Measurements from ENCODE around the gene GEMIN5. TPM values are rescaled to one million over a fixed set of nuclear protein-coding genes. Genes with fewer than 3 reads are reported as not detected.
"Not testable (repeated sequence)": the region's sequence is repeated elsewhere in the genome, so short reads cannot be mapped to it uniquely, and the experiment has no call there.

Gene GEMIN5
- 14.2 TPM for total RNA-seq
- long read RNA-seq, full-length matches to known transcripts: 4 of 12 reads
- long read RNA-seq, partial matches to known transcripts: 8 of 12 reads
- long read RNA-seq, other reads (novel, unspliced or antisense): 0 of 12 reads

- intact Hi-C loops (cut with DNase I): loop anchor here (10.0 kb wide), 1 partner anchor 283 kb away; no protein-coding TSS in a partner anchor
Measured at GRCh38 chr5:154937718-154938466, at the start of gene GEMIN5. Gene GEMIN5, minus strand, starts transcription at chr5:154938211. Its CDS starts 78 bp downstream, at chr5:154938133.

GRCh38 chr5:154986151-154986550 lies 48.1 kb upstream of the GEMIN5 start:
- intact Hi-C loops (cut with DNase I): no loop called here

More at GRCh38 chr5:154937718-154938466, at the start of gene GEMIN5:
- DNase-seq (ENCODE audit: low spot score): peak; percentile 95

GRCh38 chr5:154984946-154985516 lies 47.0 kb upstream of the GEMIN5 start:
- intact Hi-C loops (cut with DNase I): no loop called here
- no peak for DNase-seq (ENCODE audit: low spot score)

More at GRCh38 chr5:154986151-154986550, 48.1 kb upstream of the GEMIN5 start:
- DNase-seq (ENCODE audit: low spot score): no peak

GRCh38 chr5:154978294-154978693 lies 40.3 kb upstream of the GEMIN5 start:
- DNase-seq (ENCODE audit: low spot score); intact Hi-C loops (cut with DNase I): not testable (repeated sequence)

GRCh38 chr5:154977409-154977808 lies 39.4 kb upstream of the GEMIN5 start:
- intact Hi-C loops (cut with DNase I): no loop called here
- DNase-seq (ENCODE audit: low spot score): no peak

- intact Hi-C loops (cut with DNase I); DNase-seq (ENCODE audit: low spot score): not testable (repeated sequence)
Measured at GRCh38 chr5:154976082-154976481, 38.1 kb upstream of the GEMIN5 start.

GRCh38 chr5:154972476-154973080 lies 34.6 kb upstream of the GEMIN5 start:
- intact Hi-C loops (cut with DNase I): loop anchor here (5.0 kb wide), 2 partner anchors 165 to 755 kb away; no protein-coding TSS in a partner anchor
- DNase-seq (ENCODE audit: low spot score): no peak

GRCh38 chr5:154971501-154971900 lies 33.5 kb upstream of the GEMIN5 start:
- intact Hi-C loops (cut with DNase I): loop anchor here (5.0 kb wide), 2 partner anchors 166 to 756 kb away; no protein-coding TSS in a partner anchor
- DNase-seq (ENCODE audit: low spot score): no peak

- intact Hi-C loops (cut with DNase I): loop anchor here (5.0 kb wide), 2 partner anchors 167 to 757 kb away; no protein-coding TSS in a partner anchor
- no peak for DNase-seq (ENCODE audit: low spot score)
Measured at GRCh38 chr5:154970759-154971158, 32.7 kb upstream of the GEMIN5 start.

GRCh38 chr5:154968953-154969352 lies 30.9 kb upstream of the GEMIN5 start:
- DNase-seq (ENCODE audit: low spot score): no peak
- intact Hi-C loops (cut with DNase I): no loop called here

- intact Hi-C loops (cut with DNase I): no loop called here
- no peak for DNase-seq (ENCODE audit: low spot score)
Measured at GRCh38 chr5:154967421-154968024, 29.5 kb upstream of the GEMIN5 start.

GRCh38 chr5:154966874-154967273 lies 28.9 kb upstream of the GEMIN5 start:
- intact Hi-C loops (cut with DNase I): no loop called here

GRCh38 chr5:154966081-154966841 lies 28.2 kb upstream of the GEMIN5 start:
- intact Hi-C loops (cut with DNase I): no loop called here
- DNase-seq (ENCODE audit: low spot score): no peak

More at GRCh38 chr5:154966874-154967273, 28.9 kb upstream of the GEMIN5 start:
- no peak for DNase-seq (ENCODE audit: low spot score)

GRCh38 chr5:154962494-154962893 lies 24.5 kb upstream of the GEMIN5 start:
- intact Hi-C loops (cut with DNase I): no loop called here
- DNase-seq (ENCODE audit: low spot score): no peak

- intact Hi-C loops (cut with DNase I): no loop called here
- DNase-seq (ENCODE audit: low spot score): no peak
Measured at GRCh38 chr5:154956712-154957111, 18.7 kb upstream of the GEMIN5 start.

GRCh38 chr5:154949781-154950180 lies 11.8 kb upstream of the GEMIN5 start:
- DNase-seq (ENCODE audit: low spot score): no peak
- intact Hi-C loops (cut with DNase I): no loop called here

GRCh38 chr5:154948313-154948712 lies 10.3 kb upstream of the GEMIN5 start:
- DNase-seq (ENCODE audit: low spot score): no peak
- intact Hi-C loops (cut with DNase I): no loop called here

GRCh38 chr5:154947778-154948177 lies 9.8 kb upstream of the GEMIN5 start:
- intact Hi-C loops (cut with DNase I): no loop called here

GRCh38 chr5:154945695-154946301 lies 7.8 kb upstream of the GEMIN5 start:
- intact Hi-C loops (cut with DNase I): no loop called here

More at GRCh38 chr5:154947778-154948177, 9.8 kb upstream of the GEMIN5 start:
- DNase-seq (ENCODE audit: low spot score): no peak

More at GRCh38 chr5:154945695-154946301, 7.8 kb upstream of the GEMIN5 start:
- no peak for DNase-seq (ENCODE audit: low spot score)
